GM12873 (cell line): ENCODE data around the gene TNFRSF14.
A peak's percentile ranks its signal among the peaks of the same experiment; 100 is the strongest.

Source experiments
- CTCF ChIP-seq: IDR thresholded peaks from 2 replicates; pipeline ENCODE4 v1.5.1; 2012; ENCODE audit warnings: low read depth, mild to moderate bottlenecking, moderate library complexity, low read length, control low read depth; ENCODE audit not compliant: insufficient read depth; ENCODE audit errors: missing control alignments

The TNFRSF14 gene

DNA sequence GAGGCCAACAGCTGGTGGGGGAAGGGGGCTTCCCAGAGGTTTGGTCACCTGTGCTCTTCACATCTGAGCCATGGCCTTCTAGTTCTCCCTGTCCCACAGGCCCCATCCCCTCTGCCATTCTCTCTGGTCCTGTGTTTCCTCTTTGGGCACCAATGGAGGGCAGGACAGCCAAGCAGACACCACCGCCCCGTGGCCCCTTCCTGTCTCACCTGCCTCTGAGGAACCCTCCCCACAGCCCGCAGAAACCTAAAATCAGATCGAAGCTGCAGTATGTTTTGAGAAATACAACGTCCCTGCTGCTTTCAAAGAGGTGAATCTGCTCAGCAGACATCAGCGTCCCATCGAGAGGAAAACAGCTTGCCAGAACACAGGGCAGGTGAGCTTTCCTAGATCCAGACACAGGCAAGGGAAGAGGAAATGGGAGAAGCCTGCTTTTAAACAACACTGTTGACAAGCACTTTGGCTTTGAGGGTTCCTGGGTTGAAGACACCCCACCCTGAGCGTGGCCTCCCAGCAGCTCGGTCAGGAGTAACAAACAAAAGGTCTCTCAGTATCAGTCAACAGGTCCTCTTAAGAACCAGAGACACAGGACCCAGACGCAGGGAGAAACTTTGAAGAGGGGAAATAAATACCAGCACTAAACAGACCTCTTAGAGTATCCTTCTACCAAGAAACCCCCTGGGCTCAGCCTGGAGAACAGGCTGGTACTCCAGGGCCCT, 32.1 kb upstream of the TNFRSF14 start:
- TF ChIP-seq CTCF = no peak

DNA sequence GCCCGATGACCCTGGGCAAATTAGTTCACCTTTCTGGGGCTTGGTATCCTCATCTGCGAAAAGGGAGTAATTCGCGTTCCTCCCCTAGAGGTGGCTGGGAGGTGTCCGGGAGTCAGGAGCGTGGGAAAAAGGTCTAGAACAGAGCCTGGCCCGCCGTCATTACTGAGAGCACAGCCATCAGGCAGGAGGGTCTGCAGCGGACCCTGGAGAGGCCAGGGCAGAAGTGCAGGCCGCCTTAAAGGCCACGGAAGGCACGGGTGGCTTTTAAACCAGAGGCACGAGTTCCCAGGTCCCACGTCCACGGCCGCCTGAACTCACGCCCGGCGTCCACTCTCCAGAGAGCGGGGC, 30.6 kb upstream of the TNFRSF14 start:
- peak; percentile 6 for TF ChIP-seq CTCF

GRCh38 chr1:2525920-2526823, 30.0 kb upstream of the TNFRSF14 start, which contains the start of gene PANK4:
Gene PANK4, minus strand, starts transcription at chr1:2526596. Its CDS starts 9 bp downstream, at chr1:2526587.
- TF ChIP-seq CTCF = no peak

DNA sequence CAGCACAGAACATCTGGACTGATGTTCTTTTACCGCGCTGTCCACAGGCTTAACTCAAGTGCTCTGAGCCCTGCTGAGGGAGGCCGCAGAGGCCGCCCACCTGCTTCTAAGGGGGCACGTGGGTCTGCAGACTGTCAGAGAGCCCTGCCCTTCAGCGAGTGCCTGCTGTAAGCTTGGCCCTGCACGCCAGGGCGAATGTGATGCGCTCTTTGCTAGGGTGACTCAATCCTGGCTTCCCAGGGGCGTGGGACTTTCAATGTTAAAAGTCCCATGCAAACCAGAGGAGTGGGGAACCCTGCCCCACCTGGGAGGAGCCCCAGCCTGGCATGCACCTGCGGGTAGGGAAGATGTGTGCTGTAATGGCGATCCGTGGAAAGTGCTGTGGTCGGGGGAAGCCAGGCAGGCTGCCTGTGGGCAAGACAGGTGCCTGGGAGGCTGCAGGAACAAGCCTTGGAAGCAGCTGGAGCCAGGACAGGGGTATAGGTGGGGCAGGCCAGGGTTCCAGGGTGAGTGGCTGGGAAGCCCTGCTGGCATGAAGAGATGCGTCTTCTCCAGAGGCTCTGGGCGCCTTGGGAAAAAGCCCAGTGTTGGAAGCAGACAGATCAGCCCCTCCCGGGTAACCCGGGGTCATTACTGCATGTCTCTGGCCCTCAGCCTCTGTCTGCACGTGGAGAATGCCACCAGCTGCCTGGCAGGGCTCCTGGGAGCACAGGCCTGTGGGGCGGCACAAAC, 29.2 kb upstream of the TNFRSF14 start:
- TF ChIP-seq CTCF = no peak

DNA sequence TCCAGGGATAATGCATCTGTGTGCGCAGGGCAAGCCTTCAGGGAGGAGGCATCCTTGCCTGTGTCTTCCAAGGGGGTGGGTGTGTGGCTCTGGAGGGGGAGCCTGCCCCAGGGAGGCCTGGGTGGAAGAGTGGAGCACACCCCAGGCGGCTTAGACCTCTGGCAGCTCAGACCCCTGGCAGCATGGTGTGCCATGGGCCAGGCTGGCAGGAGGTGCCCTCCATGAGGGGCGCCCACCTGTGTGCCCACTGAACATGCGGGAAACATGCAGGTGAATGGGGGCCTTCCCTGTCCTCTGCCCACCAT, 28.7 kb upstream of the TNFRSF14 start:
- TF ChIP-seq CTCF = no peak

DNA sequence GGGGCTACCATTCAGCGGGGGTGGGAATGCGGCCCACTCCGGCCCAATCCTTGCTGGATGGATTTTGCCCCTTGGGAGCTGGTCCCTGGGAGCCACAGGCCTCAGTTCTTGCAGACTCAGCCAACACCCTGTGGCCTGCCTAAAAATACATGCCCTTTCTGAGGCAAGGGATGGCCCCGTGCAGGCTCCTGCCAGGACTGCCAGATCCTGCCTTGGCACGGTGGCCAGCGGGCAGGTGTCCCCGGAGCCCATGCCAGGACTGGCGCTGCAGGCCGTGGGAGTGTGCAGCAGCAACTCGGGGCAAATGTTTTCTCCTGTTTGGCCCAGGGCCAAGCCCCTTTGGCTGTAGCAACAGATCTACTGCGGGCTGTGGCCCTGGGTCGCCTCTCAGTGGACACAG, 28.2 kb upstream of the TNFRSF14 start:
- no peak for TF ChIP-seq CTCF

GRCh38 chr1:2528611-2528965, 27.6 kb upstream of the TNFRSF14 start:
- no peak for TF ChIP-seq CTCF
